Activated naive CD4-positive, alpha-beta T cell treated with anti-CD3 and anti-CD28 coated beads, Interleukin-2, amount 10 ng/mL, durations not matched to agents 7 days and 5 days (primary cell): ENCODE results near the gene PPHLN1.
"Not testable (repeated sequence)": the region's sequence is repeated elsewhere in the genome, so short reads cannot be mapped to it uniquely, and the experiment has no call there.

Experiments used
- CTCF ChIA-PET: fragments of 350-600 bp; sonication (Branson Sonifier 250); formaldehyde crosslinking; loops from one replicate; lab custom pipeline; 2021; ENCODE audit warnings: antibody characterized with exemption; lab: Charles Lee
- DNase-seq: peaks from one replicate; pipeline ENCODE4 v3.0.0-alpha.2; 2020
- H3K27ac Mint-ChIP-seq: one replicate; pipeline ENCODE4 v1.8.0; 2021; ENCODE audit warnings: mild to moderate bottlenecking, moderate library complexity, mixed read lengths
- H3K27me3 Mint-ChIP-seq: one replicate; pipeline ENCODE4 v1.8.0; 2021; ENCODE audit warnings: mild to moderate bottlenecking, mixed read lengths
- H3K36me3 Mint-ChIP-seq: one replicate; pipeline ENCODE4 v1.8.0; 2021; ENCODE audit warnings: mixed read lengths
- H3K4me1 Mint-ChIP-seq: one replicate; pipeline ENCODE4 v1.8.0; 2021; ENCODE audit warnings: mixed read lengths
- H3K4me3 Mint-ChIP-seq: one replicate; pipeline ENCODE4 v1.8.0; 2021; ENCODE audit warnings: mild to moderate bottlenecking, moderate library complexity, mixed read lengths
- H3K9me3 Mint-ChIP-seq: one replicate; pipeline ENCODE4 v1.8.0; 2021; ENCODE audit warnings: mixed read lengths

Gene PPHLN1

GRCh38 chr12:42332301-42333285 lies 6.6 kb downstream of the PPHLN1 start:
- no peak overlapping the region for H3K4me3 Mint-ChIP-seq

GRCh38 chr12:42336286-42336685 lies 10.3 kb downstream of the PPHLN1 start:
- no peaks in the 10 kb centered on the region for H3K9me3 Mint-ChIP-seq
- DNase-seq: no peak
- H3K36me3 Mint-ChIP-seq: peaks cover 19% of the 10 kb centered on the region
- CTCF ChIA-PET: no interaction called here
- no peak overlapping the region for H3K27ac Mint-ChIP-seq
- no peaks in the 10 kb centered on the region for H3K27me3 Mint-ChIP-seq
- H3K4me3 Mint-ChIP-seq: no peak overlapping the region
- peaks cover 32% of the 10 kb centered on the region for H3K4me1 Mint-ChIP-seq

More at GRCh38 chr12:42332301-42333285, 6.6 kb downstream of the PPHLN1 start:
- CTCF ChIA-PET: interaction anchor here (0.8 to 1.9 kb wide), 12 partner anchors 10 to 228 kb away, joined by 3 to 6 read pairs (median 3); partner anchors contain the start of gene GXYLT1
- DNase-seq: peak; percentile 36
- no peaks in the 10 kb centered on the region for H3K27me3 Mint-ChIP-seq
- H3K9me3 Mint-ChIP-seq: no peaks in the 10 kb centered on the region
- peaks cover 47% of the 10 kb centered on the region for H3K4me1 Mint-ChIP-seq
- peaks cover 15% of the 10 kb centered on the region for H3K36me3 Mint-ChIP-seq
- H3K27ac Mint-ChIP-seq: no peak overlapping the region

- CTCF ChIA-PET: no interaction called here
- Mint-ChIP-seq H3K27me3 (no peaks in the 10 kb centered on the region), H3K4me3 (no peak overlapping the region), H3K27ac (no peak overlapping the region), H3K4me1 (peaks cover 22% of the 10 kb centered on the region), H3K36me3 (peaks cover 19% of the 10 kb centered on the region), H3K9me3 (no peaks in the 10 kb centered on the region)
- no peak for DNase-seq
These were observed 12.3 kb downstream of the PPHLN1 start for GRCh38 chr12:42338280-42338679.

- H3K9me3 Mint-ChIP-seq: no peaks in the 10 kb centered on the region
- no peak for DNase-seq
- H3K27me3 Mint-ChIP-seq: no peaks in the 10 kb centered on the region
- H3K36me3 Mint-ChIP-seq: peaks cover 18% of the 10 kb centered on the region
- H3K4me3 Mint-ChIP-seq: no peak overlapping the region
- CTCF ChIA-PET: interaction anchor here (1.3 kb wide), 1 partner anchor 10 kb away, joined by 4 read pairs; no protein-coding TSS in a partner anchor
- H3K27ac Mint-ChIP-seq: no peak overlapping the region
- peaks cover 7% of the 10 kb centered on the region for H3K4me1 Mint-ChIP-seq
These were observed 16.1 kb downstream of the PPHLN1 start for GRCh38 chr12:42342028-42342427.

- Mint-ChIP-seq H3K27ac (no peak overlapping the region), H3K4me3 (no peak overlapping the region), H3K27me3 (no peaks in the 10 kb centered on the region), H3K9me3 (no peaks in the 10 kb centered on the region), H3K4me1 (peaks cover under 1% of the 10 kb centered on the region), H3K36me3 (peaks cover 12% of the 10 kb centered on the region)
- CTCF ChIA-PET: interaction anchor here (1.0 kb wide), 1 partner anchor 28 kb away, joined by 3 read pairs; no protein-coding TSS in a partner anchor
- DNase-seq: no peak
These were observed 17.8 kb downstream of the PPHLN1 start for GRCh38 chr12:42343721-42344120.

- no peaks in the 10 kb centered on the region for H3K4me1 Mint-ChIP-seq
- H3K27me3 Mint-ChIP-seq: no peaks in the 10 kb centered on the region
- DNase-seq: no peak
- H3K4me3 Mint-ChIP-seq: no peak overlapping the region
- no peak overlapping the region for H3K27ac Mint-ChIP-seq
- no peaks in the 10 kb centered on the region for H3K9me3 Mint-ChIP-seq
- CTCF ChIA-PET: interaction anchor here (1.2 to 1.4 kb wide), 2 partner anchors 26 kb away, joined by 3 to 4 read pairs; no protein-coding TSS in a partner anchor
- peaks cover 16% of the 10 kb centered on the region for H3K36me3 Mint-ChIP-seq
These were observed 20.5 kb downstream of the PPHLN1 start for GRCh38 chr12:42346403-42347002.

GRCh38 chr12:42349119-42350020 lies 23.4 kb downstream of the PPHLN1 start:
- CTCF ChIA-PET: interaction anchor here (1.4 kb wide), 1 partner anchor 23 kb away, joined by 6 read pairs; no protein-coding TSS in a partner anchor
- not testable (repeated sequence) for H3K4me1 Mint-ChIP-seq, H3K4me3 Mint-ChIP-seq, H3K9me3 Mint-ChIP-seq, H3K27me3 Mint-ChIP-seq, H3K27ac Mint-ChIP-seq, DNase-seq
- H3K36me3 Mint-ChIP-seq: peaks cover 13% of the 10 kb centered on the region

GRCh38 chr12:42350021-42350407 lies 24.0 kb downstream of the PPHLN1 start:
- H3K9me3 Mint-ChIP-seq, CTCF ChIA-PET, H3K27me3 Mint-ChIP-seq, DNase-seq, H3K4me1 Mint-ChIP-seq, H3K27ac Mint-ChIP-seq, H3K4me3 Mint-ChIP-seq: not testable (repeated sequence)
- H3K36me3 Mint-ChIP-seq: peaks cover 12% of the 10 kb centered on the region

GRCh38 chr12:42356344-42356743 lies 30.4 kb downstream of the PPHLN1 start:
- CTCF ChIA-PET: interaction anchor here (1.8 kb wide), 1 partner anchor 16 kb away, joined by 4 read pairs; no protein-coding TSS in a partner anchor
- Mint-ChIP-seq H3K9me3 (no peaks in the 10 kb centered on the region), H3K27ac (no peak overlapping the region), H3K4me3 (no peak overlapping the region), H3K4me1 (peaks cover 16% of the 10 kb centered on the region), H3K27me3 (no peaks in the 10 kb centered on the region), H3K36me3 (peaks cover 26% of the 10 kb centered on the region)
- DNase-seq: no peak

- CTCF ChIA-PET: interaction anchor here (2.2 kb wide), 1 partner anchor 11 kb away, joined by 9 read pairs; no protein-coding TSS in a partner anchor
- no peak overlapping the region for H3K4me3 Mint-ChIP-seq
- H3K27ac Mint-ChIP-seq: peak overlapping the region; percentile 35
- H3K9me3 Mint-ChIP-seq: no peaks in the 10 kb centered on the region
- peaks cover 39% of the 10 kb centered on the region for H3K36me3 Mint-ChIP-seq
- no peak for DNase-seq
- H3K4me1 Mint-ChIP-seq: peaks cover 16% of the 10 kb centered on the region
- no peaks in the 10 kb centered on the region for H3K27me3 Mint-ChIP-seq
These were observed 34.9 kb downstream of the PPHLN1 start for GRCh38 chr12:42360747-42361403.

GRCh38 chr12:42361909-42362646 lies 36.1 kb downstream of the PPHLN1 start:
- Mint-ChIP-seq H3K4me3 (no peak overlapping the region), H3K4me1 (peaks cover 16% of the 10 kb centered on the region), H3K9me3 (no peaks in the 10 kb centered on the region), H3K27me3 (no peaks in the 10 kb centered on the region), H3K27ac (no peak overlapping the region), H3K36me3 (peaks cover 35% of the 10 kb centered on the region)
- DNase-seq: no peak
- CTCF ChIA-PET: interaction anchor here (1.6 kb wide), 1 partner anchor 10 kb away, joined by 5 read pairs; no protein-coding TSS in a partner anchor

GRCh38 chr12:42362647-42363260 lies 36.8 kb downstream of the PPHLN1 start:
- peaks cover 16% of the 10 kb centered on the region for H3K4me1 Mint-ChIP-seq
- H3K27ac Mint-ChIP-seq: no peak overlapping the region
- no peaks in the 10 kb centered on the region for H3K27me3 Mint-ChIP-seq
- CTCF ChIA-PET: interaction anchor here (1.6 kb wide), 1 partner anchor 9 kb away, joined by 5 read pairs; no protein-coding TSS in a partner anchor
- no peaks in the 10 kb centered on the region for H3K9me3 Mint-ChIP-seq
- peaks cover 32% of the 10 kb centered on the region for H3K36me3 Mint-ChIP-seq
- DNase-seq: no peak
- no peak overlapping the region for H3K4me3 Mint-ChIP-seq
